ENCODE results near the gene TMEM131L.
A peak's percentile ranks its signal among the peaks of the same experiment; 100 is the strongest.

The TMEM131L gene

DNA sequence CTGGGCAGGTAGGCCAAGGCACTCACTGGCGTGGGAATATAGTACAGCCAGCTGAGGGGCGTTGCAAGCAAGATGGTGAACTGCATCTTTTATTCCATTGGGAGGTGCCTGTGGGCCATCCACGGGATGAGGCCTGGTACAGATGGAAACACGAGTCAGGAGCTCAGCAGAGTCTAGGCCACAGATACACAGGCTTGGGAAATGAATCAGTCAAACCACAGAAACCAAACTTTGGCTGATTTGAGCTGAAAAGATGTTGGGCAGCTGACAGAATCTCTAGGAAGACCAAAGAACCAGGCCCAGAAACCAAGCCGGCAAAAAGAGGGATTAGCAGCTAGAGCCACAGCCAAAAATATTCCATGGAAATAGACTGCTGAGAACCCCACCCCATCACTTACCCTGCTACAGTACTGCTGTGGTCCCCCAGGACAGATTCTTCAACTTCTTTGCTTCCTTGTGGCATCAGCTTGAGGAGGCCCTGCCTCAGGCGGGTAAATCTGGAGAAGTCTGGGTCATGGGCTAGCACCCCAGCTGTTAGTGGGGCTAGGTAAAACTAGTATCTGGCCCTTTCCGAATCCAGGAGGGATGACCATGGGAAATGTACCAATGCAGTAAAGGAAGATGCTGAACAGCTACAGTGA, 75.4 kb downstream of the TMEM131L start:
- Histone ChIP-seq H3K36me3 (peaks cover 6% of the 10 kb centered on the region), H3K27ac (peak overlapping the region; percentile 41), H3K4me3 (ENCODE audit: low read depth in 1 of 2, low read length in 1 of 2) (no peak overlapping the region), H3K27me3 (no peaks in the 10 kb centered on the region), H3K4me1 (ENCODE audit: control insufficient read depth in 1 of 2, insufficient read depth in 1 of 2, low read depth in 1 of 2, low read length in 1 of 2) (peaks cover 11 to 18% of the 10 kb centered on the region in 2 experiments), H3K9me3 (no peaks in the 10 kb centered on the region)
- TF ChIP-seq, protein P1, sequence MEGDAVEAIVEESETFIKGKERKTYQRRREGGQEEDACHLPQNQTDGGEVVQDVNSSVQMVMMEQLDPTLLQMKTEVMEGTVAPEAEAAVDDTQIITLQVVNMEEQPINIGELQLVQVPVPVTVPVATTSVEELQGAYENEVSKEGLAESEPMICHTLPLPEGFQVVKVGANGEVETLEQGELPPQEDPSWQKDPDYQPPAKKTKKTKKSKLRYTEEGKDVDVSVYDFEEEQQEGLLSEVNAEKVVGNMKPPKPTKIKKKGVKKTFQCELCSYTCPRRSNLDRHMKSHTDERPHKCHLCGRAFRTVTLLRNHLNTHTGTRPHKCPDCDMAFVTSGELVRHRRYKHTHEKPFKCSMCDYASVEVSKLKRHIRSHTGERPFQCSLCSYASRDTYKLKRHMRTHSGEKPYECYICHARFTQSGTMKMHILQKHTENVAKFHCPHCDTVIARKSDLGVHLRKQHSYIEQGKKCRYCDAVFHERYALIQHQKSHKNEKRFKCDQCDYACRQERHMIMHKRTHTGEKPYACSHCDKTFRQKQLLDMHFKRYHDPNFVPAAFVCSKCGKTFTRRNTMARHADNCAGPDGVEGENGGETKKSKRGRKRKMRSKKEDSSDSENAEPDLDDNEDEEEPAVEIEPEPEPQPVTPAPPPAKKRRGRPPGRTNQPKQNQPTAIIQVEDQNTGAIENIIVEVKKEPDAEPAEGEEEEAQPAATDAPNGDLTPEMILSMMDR (IDR thresholded peaks at IDR 0.05) = no peak

GRCh38 chr4:153542131-153542530, 76.0 kb downstream of the TMEM131L start:
- H3K4me3 ChIP-seq (ENCODE audit: low read depth in 1 of 2, low read length in 1 of 2) = no peak overlapping the region
- H3K4me1 ChIP-seq (ENCODE audit: control insufficient read depth in 1 of 2, insufficient read depth in 1 of 2, low read depth in 1 of 2, low read length in 1 of 2) = peaks cover 11 to 17% of the 10 kb centered on the region in 2 experiments
- TF ChIP-seq, protein P1 (IDR thresholded peaks at IDR 0.05) = no peak
- H3K27ac ChIP-seq = peak overlapping the region; percentile 41
- no peaks in the 10 kb centered on the region for H3K27me3 ChIP-seq
- H3K9me3 ChIP-seq = no peaks in the 10 kb centered on the region
- peaks cover 7% of the 10 kb centered on the region for H3K36me3 ChIP-seq

- Histone ChIP-seq H3K27ac (peak overlapping the region; percentile 41), H3K4me1 (ENCODE audit: control insufficient read depth in 1 of 2, insufficient read depth in 1 of 2, low read depth in 1 of 2, low read length in 1 of 2) (peaks cover 10% of the 10 kb centered on the region in 2 experiments), H3K4me3 (ENCODE audit: low read depth in 1 of 2, low read length in 1 of 2) (no peak overlapping the region), H3K27me3 (no peaks in the 10 kb centered on the region), H3K36me3 (peaks cover 4% of the 10 kb centered on the region), H3K9me3 (no peaks in the 10 kb centered on the region)
- TF ChIP-seq, protein P1 (IDR thresholded peaks at IDR 0.05) = peak; percentile 16
Observed at GRCh38 chr4:153542834-153543233, 76.7 kb downstream of the TMEM131L start.

- no peak overlapping the region for H3K27ac ChIP-seq
- peaks cover 5% of the 10 kb centered on the region in 2 experiments for H3K4me1 ChIP-seq (ENCODE audit: control insufficient read depth in 1 of 2, insufficient read depth in 1 of 2, low read depth in 1 of 2, low read length in 1 of 2)
- peaks cover 4% of the 10 kb centered on the region for H3K36me3 ChIP-seq
- TF ChIP-seq, protein P1 (IDR thresholded peaks at IDR 0.05) = no peak
- H3K9me3 ChIP-seq = no peaks in the 10 kb centered on the region
- no peaks in the 10 kb centered on the region for H3K27me3 ChIP-seq
- H3K4me3 ChIP-seq (ENCODE audit: low read depth in 1 of 2, low read length in 1 of 2) = no peak overlapping the region
Observed at GRCh38 chr4:153543351-153543750, 77.2 kb downstream of the TMEM131L start.

- H3K27ac ChIP-seq = no peak overlapping the region
- no peak overlapping the region for H3K4me3 ChIP-seq (ENCODE audit: low read depth in 1 of 2, low read length in 1 of 2)
- no peaks in the 10 kb centered on the region for H3K4me1 ChIP-seq (ENCODE audit: control insufficient read depth in 1 of 2, insufficient read depth in 1 of 2, low read depth in 1 of 2, low read length in 1 of 2)
- no peaks in the 10 kb centered on the region for H3K9me3 ChIP-seq
- H3K36me3 ChIP-seq = peaks cover 8% of the 10 kb centered on the region
- no peaks in the 10 kb centered on the region for H3K27me3 ChIP-seq
- TF ChIP-seq, protein P1 (IDR thresholded peaks at IDR 0.05) = no peak
Observed at GRCh38 chr4:153545822-153546221, 79.7 kb downstream of the TMEM131L start.
